ENCODE data around the gene FHIT. TPM values are rescaled to one million over a fixed set of nuclear protein-coding genes. Genes with fewer than 3 reads are reported as not detected.

FHIT gene
- total RNA-seq, 4 donors from 2014 or later: 4.4 to 10.6 (median 8.4) TPM

- TF ChIP-seq CTCF (IDR thresholded peaks at IDR 0.05; ENCODE audit: low read depth): no peak
These were observed 508.6 kb downstream of the FHIT start for GRCh38 chr3:60742606-60743145.

- no peak for TF ChIP-seq CTCF (IDR thresholded peaks at IDR 0.05; ENCODE audit: low read depth)
These were observed 513.4 kb downstream of the FHIT start for GRCh38 chr3:60737633-60738399.

GRCh38 chr3:60730371-60730770, 520.9 kb downstream of the FHIT start:
- TF ChIP-seq CTCF (IDR thresholded peaks at IDR 0.05; ENCODE audit: low read depth): no peak

- no peak for TF ChIP-seq CTCF (IDR thresholded peaks at IDR 0.05; ENCODE audit: low read depth)
These were observed 522.2 kb downstream of the FHIT start for GRCh38 chr3:60729056-60729455.

- TF ChIP-seq CTCF (IDR thresholded peaks at IDR 0.05; ENCODE audit: low read depth): no peak
These were observed 523.2 kb downstream of the FHIT start for GRCh38 chr3:60728006-60728405.

- no peak for TF ChIP-seq CTCF (IDR thresholded peaks at IDR 0.05; ENCODE audit: low read depth)
These were observed 530.5 kb downstream of the FHIT start for GRCh38 chr3:60720736-60721135.

GRCh38 chr3:60716573-60716972, 534.7 kb downstream of the FHIT start:
- TF ChIP-seq CTCF (IDR thresholded peaks at IDR 0.05; ENCODE audit: low read depth): no peak

Data from subcutaneous adipose tissue (tissue), 4 donors.